Activated CD4-positive, alpha-beta T cell treated with anti-CD3 and anti-CD28 coated beads, Interleukin-2, amount 50 U/mL, for 24 hours (primary cell): ENCODE results near the gene CACNA1E.

Experiments
- DNase-seq, 2 donors: peaks; one replicate each; pipeline ENCODE4 v3.0.0-alpha.2; 2020; ENCODE audit warnings: low read depth in 1 of 2, low spot score in 1 of 2

The CACNA1E gene

GRCh38 chr1:181626279-181626938 lies 143.1 kb downstream of the CACNA1E start:
- DNase-seq = no peak

- DNase-seq = no peak
These were observed 147.1 kb downstream of the CACNA1E start for GRCh38 chr1:181630398-181630797.

- no peak for DNase-seq
These were observed 147.5 kb downstream of the CACNA1E start for GRCh38 chr1:181630838-181631237.

GRCh38 chr1:181632492-181632891 lies 149.2 kb downstream of the CACNA1E start:
- DNase-seq = no peak

GRCh38 chr1:181632960-181633359 lies 149.6 kb downstream of the CACNA1E start:
- DNase-seq = no peak

- no peak for DNase-seq
These were observed 151.8 kb downstream of the CACNA1E start for GRCh38 chr1:181635110-181635509.

- no peak for DNase-seq
These were observed 154.7 kb downstream of the CACNA1E start for GRCh38 chr1:181637998-181638397.

- no peak for DNase-seq
These were observed 157.6 kb downstream of the CACNA1E start for GRCh38 chr1:181640956-181641355.

GRCh38 chr1:181643631-181644030 lies 160.3 kb downstream of the CACNA1E start:
- no peak for DNase-seq

GRCh38 chr1:181645171-181645570 lies 161.9 kb downstream of the CACNA1E start:
- no peak for DNase-seq

GRCh38 chr1:181646710-181647109 lies 163.4 kb downstream of the CACNA1E start:
- no peak for DNase-seq

GRCh38 chr1:181647314-181648035 lies 164.2 kb downstream of the CACNA1E start:
- no peak for DNase-seq

- no peak for DNase-seq
These were observed 168.0 kb downstream of the CACNA1E start for GRCh38 chr1:181651276-181651675.

GRCh38 chr1:181655756-181656155 lies 172.4 kb downstream of the CACNA1E start:
- no peak for DNase-seq

GRCh38 chr1:181656491-181656890 lies 173.2 kb downstream of the CACNA1E start:
- DNase-seq = no peak

- DNase-seq = no peak
These were observed 175.3 kb downstream of the CACNA1E start for GRCh38 chr1:181658581-181658980.

- DNase-seq = no peak
These were observed 176.1 kb downstream of the CACNA1E start for GRCh38 chr1:181659321-181659957.

- no peak for DNase-seq
These were observed 177.3 kb downstream of the CACNA1E start for GRCh38 chr1:181660621-181661020.

GRCh38 chr1:181661569-181661968 lies 178.3 kb downstream of the CACNA1E start:
- no peak for DNase-seq

- DNase-seq = no peak
These were observed 179.3 kb downstream of the CACNA1E start for GRCh38 chr1:181662606-181663005.

- no peak for DNase-seq
These were observed 181.2 kb downstream of the CACNA1E start for GRCh38 chr1:181664543-181664942.

GRCh38 chr1:181669246-181669645 lies 185.9 kb downstream of the CACNA1E start:
- DNase-seq = no peak
